Activated T-helper 17 cell treated with anti-CD3 and anti-CD28 coated beads, Interleukin-2, amount 50 U/mL, for 72 hours (primary cell): ENCODE data around the gene TRIP4. TPM values are rescaled to one million over a fixed set of nuclear protein-coding genes. Genes with fewer than 3 reads are reported as not detected.
A peak's percentile ranks its signal among the peaks of the same experiment; 100 is the strongest.
"Not testable (repeated sequence)": the region's sequence is repeated elsewhere in the genome, so short reads cannot be mapped to it uniquely, and the experiment has no call there.

Experiments used
- ATAC-seq: fragments of 150-1000 bp; cut with Tn5 transposase; replicated peaks from 2 replicates; pipeline ENCODE4 v1.10.0; 2021; ENCODE audit warnings: mild to moderate bottlenecking, moderate library complexity
- H3K27ac Mint-ChIP-seq: one replicate; pipeline ENCODE4 v1.8.0; 2022; ENCODE audit warnings: mixed read lengths
- H3K27me3 Mint-ChIP-seq: one replicate; pipeline ENCODE4 v1.8.0; 2022; ENCODE audit warnings: mixed read lengths
- H3K36me3 Mint-ChIP-seq: one replicate; pipeline ENCODE4 v1.8.0; 2022; ENCODE audit warnings: low read depth, mild to moderate bottlenecking, mixed read lengths
- H3K4me1 Mint-ChIP-seq: one replicate; pipeline ENCODE4 v1.8.0; 2022; ENCODE audit warnings: mixed read lengths
- H3K4me3 Mint-ChIP-seq: one replicate; pipeline ENCODE4 v1.8.0; 2022; ENCODE audit warnings: mild to moderate bottlenecking, mixed read lengths
- H3K9me3 Mint-ChIP-seq: one replicate; pipeline ENCODE4 v1.8.0; 2022; ENCODE audit warnings: mixed read lengths
- total RNA-seq, 2 donors: library from RNA; stranded (reverse); gene quantifications; one replicate each; pipeline ENCODE4 v1.2.3, GENCODE V29; 2022

Gene TRIP4
- total RNA-seq, 2 donors from 2014 or later = 26.6 to 26.7 TPM

GRCh38 chr15:64361259-64361658 lies 26.4 kb upstream of the TRIP4 start:
- no peak overlapping the region for H3K4me3 Mint-ChIP-seq
- H3K4me1 Mint-ChIP-seq = peaks cover 5% of the 10 kb centered on the region
- H3K36me3 Mint-ChIP-seq = peaks cover 16% of the 10 kb centered on the region
- no peaks in the 10 kb centered on the region for H3K9me3 Mint-ChIP-seq
- H3K27ac Mint-ChIP-seq = no peak overlapping the region
- no peaks in the 10 kb centered on the region for H3K27me3 Mint-ChIP-seq
- no peak for ATAC-seq

- Mint-ChIP-seq H3K36me3 (peaks cover 39% of the 10 kb centered on the region), H3K27me3 (no peaks in the 10 kb centered on the region), H3K4me1 (no peaks in the 10 kb centered on the region), H3K27ac (no peak overlapping the region), H3K9me3 (no peaks in the 10 kb centered on the region), H3K4me3 (no peak overlapping the region)
- ATAC-seq = no peak
These were observed 18.5 kb upstream of the TRIP4 start for GRCh38 chr15:64369078-64369607.

GRCh38 chr15:64371383-64371782 lies 16.3 kb upstream of the TRIP4 start:
- H3K27ac Mint-ChIP-seq, H3K4me1 Mint-ChIP-seq, H3K27me3 Mint-ChIP-seq, H3K9me3 Mint-ChIP-seq, ATAC-seq, H3K4me3 Mint-ChIP-seq: not testable (repeated sequence)
- peaks cover 47% of the 10 kb centered on the region for H3K36me3 Mint-ChIP-seq

GRCh38 chr15:64373360-64373759 lies 14.3 kb upstream of the TRIP4 start:
- ATAC-seq = no peak
- no peaks in the 10 kb centered on the region for H3K9me3 Mint-ChIP-seq
- no peak overlapping the region for H3K27ac Mint-ChIP-seq
- peaks cover 54% of the 10 kb centered on the region for H3K36me3 Mint-ChIP-seq
- peak overlapping the region; percentile 15 for H3K4me3 Mint-ChIP-seq
- no peaks in the 10 kb centered on the region for H3K4me1 Mint-ChIP-seq
- H3K27me3 Mint-ChIP-seq = no peaks in the 10 kb centered on the region

- H3K9me3 Mint-ChIP-seq = no peaks in the 10 kb centered on the region
- no peak for ATAC-seq
- peak overlapping the region; percentile 74 for H3K27ac Mint-ChIP-seq
- H3K27me3 Mint-ChIP-seq = no peaks in the 10 kb centered on the region
- H3K4me3 Mint-ChIP-seq = peak overlapping the region; percentile 85
- peaks cover 47% of the 10 kb centered on the region for H3K36me3 Mint-ChIP-seq
- H3K4me1 Mint-ChIP-seq = no peaks in the 10 kb centered on the region
These were observed 8.2 kb upstream of the TRIP4 start for GRCh38 chr15:64379216-64379960.

GRCh38 chr15:64380130-64380870 lies 7.3 kb upstream of the TRIP4 start:
- peak overlapping the region; percentile 85 for H3K4me3 Mint-ChIP-seq
- H3K9me3 Mint-ChIP-seq, ATAC-seq, H3K4me1 Mint-ChIP-seq, H3K27me3 Mint-ChIP-seq: not testable (repeated sequence)
- H3K27ac Mint-ChIP-seq = peak overlapping the region; percentile 74
- H3K36me3 Mint-ChIP-seq = peaks cover 41% of the 10 kb centered on the region

GRCh38 chr15:64381000-64381751 lies 6.5 kb upstream of the TRIP4 start, which contains the start of gene PCLAF:
Gene PCLAF, minus strand, starts transcription at chr15:64381441. Its CDS starts 70 bp downstream, at chr15:64381371.
- Mint-ChIP-seq H3K27ac (peak within 1 kb of the TSS; percentile 74), H3K4me1 (no peaks in the 10 kb centered on the region), H3K9me3 (no peaks in the 10 kb centered on the region), H3K36me3 (peaks cover 33% of the 10 kb centered on the region), H3K27me3 (no peaks in the 10 kb centered on the region), H3K4me3 (peak within 1 kb of the TSS; percentile 85)
- ATAC-seq = peak; percentile 100

GRCh38 chr15:64383760-64384159 lies 3.9 kb upstream of the TRIP4 start:
- no peak for ATAC-seq
- no peaks in the 10 kb centered on the region for H3K9me3 Mint-ChIP-seq
- peaks cover 8% of the 10 kb centered on the region for H3K4me1 Mint-ChIP-seq
- no peak overlapping the region for H3K27ac Mint-ChIP-seq
- peaks cover 30% of the 10 kb centered on the region for H3K36me3 Mint-ChIP-seq
- no peak overlapping the region for H3K4me3 Mint-ChIP-seq
- no peaks in the 10 kb centered on the region for H3K27me3 Mint-ChIP-seq

- H3K9me3 Mint-ChIP-seq = no peaks in the 10 kb centered on the region
- no peak overlapping the region for H3K27ac Mint-ChIP-seq
- H3K4me3 Mint-ChIP-seq = no peak overlapping the region
- ATAC-seq = no peak
- peaks cover 14% of the 10 kb centered on the region for H3K4me1 Mint-ChIP-seq
- H3K36me3 Mint-ChIP-seq = peaks cover 17% of the 10 kb centered on the region
- no peaks in the 10 kb centered on the region for H3K27me3 Mint-ChIP-seq
These were observed 1.3 kb upstream of the TRIP4 start for GRCh38 chr15:64386291-64386690.

- H3K36me3 Mint-ChIP-seq = peaks cover 29% of the 10 kb centered on the region
- no peaks in the 10 kb centered on the region for H3K9me3 Mint-ChIP-seq
- peak overlapping the region; percentile 45 for H3K27ac Mint-ChIP-seq
- peak overlapping the region; percentile 90 for H3K4me3 Mint-ChIP-seq
- H3K4me1 Mint-ChIP-seq = peaks cover 14% of the 10 kb centered on the region
- ATAC-seq = no peak
- H3K27me3 Mint-ChIP-seq = no peaks in the 10 kb centered on the region
These were observed 1.4 kb downstream of the TRIP4 start for GRCh38 chr15:64389036-64389435.

- H3K27ac Mint-ChIP-seq, H3K4me3 Mint-ChIP-seq, H3K27me3 Mint-ChIP-seq, H3K9me3 Mint-ChIP-seq, ATAC-seq: not testable (repeated sequence)
- Mint-ChIP-seq H3K36me3 (peaks cover 63% of the 10 kb centered on the region), H3K4me1 (peaks cover 18% of the 10 kb centered on the region)
These were observed 4.8 kb downstream of the TRIP4 start for GRCh38 chr15:64392471-64392870.

GRCh38 chr15:64396789-64397188 lies 9.2 kb downstream of the TRIP4 start:
- Mint-ChIP-seq H3K9me3 (no peaks in the 10 kb centered on the region), H3K36me3 (peaks cover 89% of the 10 kb centered on the region), H3K27me3 (no peaks in the 10 kb centered on the region), H3K4me1 (peaks cover 4% of the 10 kb centered on the region), H3K27ac (no peak overlapping the region), H3K4me3 (no peak overlapping the region)
- no peak for ATAC-seq

GRCh38 chr15:64398575-64398974 lies 10.9 kb downstream of the TRIP4 start:
- Mint-ChIP-seq H3K4me1 (peaks cover 4% of the 10 kb centered on the region), H3K36me3 (peaks cover 97% of the 10 kb centered on the region), H3K27ac (no peak overlapping the region), H3K9me3 (no peaks in the 10 kb centered on the region), H3K4me3 (no peak overlapping the region), H3K27me3 (no peaks in the 10 kb centered on the region)
- no peak for ATAC-seq

GRCh38 chr15:64400583-64400982 lies 12.9 kb downstream of the TRIP4 start:
- Mint-ChIP-seq H3K4me1 (no peaks in the 10 kb centered on the region), H3K27me3 (no peaks in the 10 kb centered on the region), H3K27ac (no peak overlapping the region), H3K4me3 (no peak overlapping the region), H3K36me3 (peaks cover 90% of the 10 kb centered on the region), H3K9me3 (no peaks in the 10 kb centered on the region)
- ATAC-seq = no peak
